Mesodermal cell (in vitro differentiated cells): ENCODE data around the gene CCDC91.

Source experiments
- H3K27ac ChIP-seq: 2 replicates; pipeline ENCODE4 v1.7.0; 2013; ENCODE audit warnings: mild to moderate bottlenecking, low read depth, low read length, moderate library complexity; ENCODE audit not compliant: severe bottlenecking
- H3K36me3 ChIP-seq: 2 replicates; pipeline ENCODE4 v1.7.1; 2013; ENCODE audit warnings: mild to moderate bottlenecking, low read length, moderate library complexity; ENCODE audit not compliant: control insufficient read depth, insufficient read depth
- H3K4me1 ChIP-seq: one replicate; pipeline ENCODE4 v1.7.1; 2013; ENCODE audit warnings: mild to moderate bottlenecking, low read length; ENCODE audit not compliant: insufficient read depth, control insufficient read depth, poor library complexity, severe bottlenecking
- H3K4me3 ChIP-seq: 2 replicates; pipeline ENCODE4 v1.7.0; 2013; ENCODE audit warnings: low read length, control low read depth, mild to moderate bottlenecking; ENCODE audit not compliant: insufficient read depth, poor library complexity, severe bottlenecking; ENCODE audit errors: extremely low read depth
- H3K9me3 ChIP-seq: 2 replicates; pipeline ENCODE4 v1.7.1; 2013; ENCODE audit warnings: mild to moderate bottlenecking, low read length, moderate library complexity; ENCODE audit not compliant: control insufficient read depth
- WGBS, 2 experiments: methylation state at CpG; one replicate each; pipeline ENCODE4 v1.1.5; 2013; ENCODE audit warnings: missing lambda C conversion rate in 2 of 2; ENCODE audit not compliant: insufficient coverage in 2 of 2; 5-methylcytosine and 5-hydroxymethylcytosine counted together

The CCDC91 gene

DNA sequence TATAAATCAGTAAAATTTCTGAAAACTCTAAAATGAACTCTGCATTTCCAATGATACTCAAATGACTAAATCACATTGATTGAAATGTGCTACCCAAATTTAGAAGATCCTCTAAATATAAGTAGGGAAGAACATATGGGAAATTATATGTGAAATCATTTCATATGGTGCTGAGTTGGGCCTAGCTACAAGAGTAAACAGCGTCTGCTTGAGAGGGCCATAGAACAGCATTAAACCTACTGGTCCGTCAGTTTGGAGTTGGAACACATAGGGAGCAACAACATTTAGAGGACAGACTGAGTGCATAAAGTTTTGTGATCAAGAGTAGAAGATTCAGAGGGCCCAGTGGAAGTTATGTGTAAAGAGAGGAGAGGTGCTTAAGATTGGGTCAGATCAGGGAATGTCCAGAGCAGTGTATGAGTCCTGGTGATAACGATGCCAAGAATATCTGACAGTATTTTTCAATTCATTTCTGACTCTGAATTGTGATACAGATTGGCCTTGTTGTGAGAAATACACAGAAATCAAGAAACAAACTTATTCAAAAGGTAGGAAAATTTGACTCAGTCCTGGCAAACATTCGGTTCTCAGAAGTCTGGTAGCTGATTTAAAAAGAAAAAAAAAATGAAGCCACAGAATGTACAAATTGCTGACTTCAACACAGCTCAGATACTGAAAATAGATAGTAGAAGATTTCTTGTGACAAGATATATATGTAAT is 362.2 kb downstream of the CCDC91 start:
- no peak overlapping the region for H3K4me3 ChIP-seq
- peaks cover 8% of the 10 kb centered on the region for H3K4me1 ChIP-seq
- H3K9me3 ChIP-seq, result no peaks in the 10 kb centered on the region
- no peak overlapping the region for H3K27ac ChIP-seq
- 92% methylated on average over 3 of the region's 4 CpGs for WGBS, 2 experiments
- H3K36me3 ChIP-seq, result no peaks in the 10 kb centered on the region

DNA sequence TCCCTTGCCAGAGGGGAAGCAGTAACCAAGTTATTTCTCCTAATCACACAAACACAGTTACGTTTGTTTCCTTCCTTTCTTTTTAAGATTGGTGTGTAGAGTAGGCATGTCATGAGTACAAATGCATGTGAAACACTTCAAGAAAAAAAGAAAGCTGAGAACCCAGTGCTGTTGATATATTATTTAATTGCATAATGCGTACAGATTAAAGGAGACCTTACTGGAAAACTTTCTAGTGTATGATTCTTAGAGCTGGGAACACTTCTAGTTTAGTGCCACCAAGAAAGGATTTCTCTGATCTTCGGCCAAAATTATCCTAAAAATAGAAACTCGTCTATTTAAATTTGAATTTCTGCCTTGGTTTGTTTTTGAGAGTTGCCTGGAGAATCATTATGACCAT is 365.5 kb downstream of the CCDC91 start:
- Histone ChIP-seq H3K4me1 (peaks cover under 1% of the 10 kb centered on the region), H3K9me3 (no peaks in the 10 kb centered on the region), H3K36me3 (no peaks in the 10 kb centered on the region), H3K27ac (no peak overlapping the region), H3K4me3 (no peak overlapping the region)
- WGBS, 2 experiments, result 83 to 90% methylated on average over 1 to 3 of the region's 4 CpGs

DNA sequence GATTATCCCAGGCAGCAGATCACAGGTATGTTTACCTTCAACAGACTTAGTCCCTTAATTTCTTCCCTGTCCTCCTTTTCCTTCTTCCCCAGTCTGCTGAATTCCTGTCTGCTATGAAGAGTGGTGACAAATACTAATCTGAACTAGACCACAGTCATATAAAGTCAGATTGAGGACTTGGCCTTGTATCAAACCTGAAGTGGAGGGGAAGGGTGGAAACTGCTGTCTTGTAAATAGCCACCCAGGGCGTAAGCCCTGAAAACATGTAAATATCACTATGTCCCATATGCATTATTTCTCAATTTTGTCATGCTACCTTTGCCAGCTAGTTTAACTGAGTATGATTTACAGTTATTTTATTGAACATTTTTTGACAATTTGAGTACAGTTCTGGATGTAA is 368.0 kb downstream of the CCDC91 start:
- Histone ChIP-seq H3K36me3 (no peaks in the 10 kb centered on the region), H3K9me3 (no peaks in the 10 kb centered on the region), H3K4me3 (no peak overlapping the region), H3K4me1 (no peaks in the 10 kb centered on the region), H3K27ac (no peak overlapping the region)
- WGBS, 2 experiments, result no CpG with 5 or more reads among the region's 1 CpG

DNA sequence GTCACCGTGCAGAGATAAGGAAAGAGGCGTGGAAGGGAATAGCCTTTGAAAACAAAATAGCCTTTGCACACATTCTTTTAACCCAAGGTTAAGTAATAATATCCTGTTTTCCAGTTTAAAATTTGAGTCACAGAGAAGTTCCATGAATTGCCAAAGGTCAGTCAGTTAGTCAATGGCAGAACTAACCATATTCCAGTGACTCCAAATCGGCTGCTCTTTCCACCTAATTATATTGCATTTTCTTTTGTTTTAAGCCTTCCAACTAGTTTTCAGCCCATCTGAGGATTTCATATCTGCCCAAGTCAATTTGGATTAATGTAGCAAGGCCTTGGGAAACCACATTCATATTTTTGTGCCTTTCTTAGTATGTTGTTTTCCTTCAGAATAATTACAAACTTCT is 373.0 kb downstream of the CCDC91 start:
- Histone ChIP-seq H3K27ac (no peak overlapping the region), H3K4me3 (no peak overlapping the region), H3K4me1 (no peaks in the 10 kb centered on the region), H3K9me3 (no peaks in the 10 kb centered on the region), H3K36me3 (no peaks in the 10 kb centered on the region)
- WGBS, 2 experiments, result 83 to 100% methylated on average over 1 of the region's 3 CpGs

DNA sequence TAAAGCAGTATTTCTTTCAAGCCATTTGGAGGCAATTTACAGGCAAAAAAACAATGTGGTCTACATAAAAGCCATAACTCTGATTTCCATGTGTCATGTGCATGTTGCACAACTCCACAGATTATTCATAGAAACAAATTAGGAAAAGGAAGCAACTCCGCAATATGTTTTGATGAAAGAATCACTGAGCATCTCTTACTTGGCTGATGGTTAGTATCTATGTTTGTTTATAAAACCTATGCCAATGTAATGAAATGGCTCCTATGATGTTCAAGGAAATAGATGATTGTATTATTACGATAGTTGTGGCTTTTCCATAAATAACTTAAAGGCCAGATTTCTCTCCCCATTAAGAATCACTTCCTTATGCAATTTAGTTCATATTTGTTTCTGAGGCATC is 373.7 kb downstream of the CCDC91 start:
- Histone ChIP-seq H3K9me3 (no peaks in the 10 kb centered on the region), H3K36me3 (no peaks in the 10 kb centered on the region), H3K4me1 (no peaks in the 10 kb centered on the region), H3K4me3 (no peak overlapping the region), H3K27ac (no peak overlapping the region)
- 100% methylated on average over 1 of the region's 2 CpGs; no CpG with 5 or more reads in 1 of the 2 experiments for WGBS, 2 experiments

DNA sequence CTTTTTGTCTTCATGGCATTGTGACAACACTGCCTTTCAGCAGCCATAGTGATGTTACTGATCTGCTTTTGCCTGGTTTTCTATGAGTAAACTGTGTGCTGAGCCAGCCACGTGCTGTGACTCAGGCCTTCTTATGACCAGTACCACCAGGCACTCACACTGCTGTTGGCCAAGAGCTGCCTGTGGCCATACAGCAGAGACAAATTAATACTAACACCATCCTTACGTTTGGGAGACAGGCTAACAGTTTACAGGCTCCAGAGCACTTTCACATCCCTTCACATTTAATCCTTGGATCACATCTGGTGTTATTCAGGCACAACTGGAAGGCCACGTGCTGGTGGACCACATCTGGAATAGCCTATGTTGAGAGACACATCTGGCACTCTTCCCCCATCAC is 377.9 kb downstream of the CCDC91 start:
- H3K27ac ChIP-seq, result no peak overlapping the region
- H3K4me3 ChIP-seq, result no peak overlapping the region
- H3K9me3 ChIP-seq, result no peaks in the 10 kb centered on the region
- H3K36me3 ChIP-seq, result no peaks in the 10 kb centered on the region
- no peaks in the 10 kb centered on the region for H3K4me1 ChIP-seq
- WGBS, 2 experiments, result 83 to 100% methylated on average over 2 to 3 of the region's 3 CpGs

DNA sequence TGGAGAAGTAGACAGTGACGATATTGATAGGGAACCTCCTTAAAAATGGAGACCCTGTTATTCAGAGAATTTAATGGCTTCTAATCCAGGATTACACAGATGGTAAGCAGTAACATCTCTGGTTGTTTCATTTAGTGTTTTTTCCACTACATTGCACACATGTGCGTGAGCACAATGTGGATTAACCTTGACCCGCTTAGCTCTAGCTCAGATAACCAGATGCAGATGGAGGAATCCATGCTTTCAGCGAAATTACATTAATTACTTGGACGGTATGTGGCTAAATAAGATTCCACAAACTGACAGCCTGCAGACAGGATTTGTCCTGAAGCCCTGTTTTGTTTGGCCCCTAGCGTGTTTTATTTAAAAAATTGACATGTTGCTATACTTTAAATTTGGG is 378.4 kb downstream of the CCDC91 start:
- Histone ChIP-seq H3K36me3 (no peaks in the 10 kb centered on the region), H3K27ac (no peak overlapping the region), H3K4me1 (no peaks in the 10 kb centered on the region), H3K9me3 (no peaks in the 10 kb centered on the region), H3K4me3 (no peak overlapping the region)
- WGBS, 2 experiments, result 90 to 91% methylated on average over 3 to 5 of the region's 6 CpGs

DNA sequence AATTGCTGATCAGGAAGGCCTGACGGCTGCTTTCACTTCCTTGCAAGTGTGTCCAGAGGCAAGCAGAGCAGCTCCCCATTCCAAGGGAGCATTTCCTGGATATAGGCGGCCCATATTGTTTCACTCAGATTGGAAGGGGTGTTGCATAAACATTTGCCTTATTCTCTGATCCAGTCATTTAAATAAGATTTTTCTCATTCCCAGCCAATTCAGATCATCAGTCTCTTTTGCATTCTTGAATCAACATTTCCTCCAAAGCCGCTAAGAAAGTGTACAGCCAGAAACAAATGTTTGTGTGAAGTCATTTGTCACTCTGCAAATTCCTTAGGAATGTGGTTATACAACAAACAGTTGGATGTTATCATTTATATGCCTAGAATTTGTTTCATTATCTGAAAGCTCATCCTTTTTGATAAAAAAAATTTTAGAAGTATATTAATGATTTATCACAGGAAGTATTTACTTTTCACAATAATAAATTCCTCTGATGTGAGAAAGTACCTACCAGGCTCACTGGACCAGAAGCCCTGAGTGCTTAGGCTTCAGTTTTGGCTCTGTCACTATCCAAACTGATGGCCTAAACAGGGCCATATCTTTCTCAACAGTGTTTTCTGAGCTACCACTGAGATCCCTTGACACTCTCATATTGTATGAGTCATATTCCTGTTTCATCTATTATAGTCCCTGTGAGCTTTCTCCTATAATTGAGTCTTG is 379.6 kb downstream of the CCDC91 start:
- Histone ChIP-seq H3K27ac (no peak overlapping the region), H3K36me3 (no peaks in the 10 kb centered on the region), H3K4me3 (no peak overlapping the region), H3K9me3 (no peaks in the 10 kb centered on the region), H3K4me1 (no peaks in the 10 kb centered on the region)
- WGBS, 2 experiments, result 75 to 88% methylated on average over 1 to 2 of the region's 3 CpGs

DNA sequence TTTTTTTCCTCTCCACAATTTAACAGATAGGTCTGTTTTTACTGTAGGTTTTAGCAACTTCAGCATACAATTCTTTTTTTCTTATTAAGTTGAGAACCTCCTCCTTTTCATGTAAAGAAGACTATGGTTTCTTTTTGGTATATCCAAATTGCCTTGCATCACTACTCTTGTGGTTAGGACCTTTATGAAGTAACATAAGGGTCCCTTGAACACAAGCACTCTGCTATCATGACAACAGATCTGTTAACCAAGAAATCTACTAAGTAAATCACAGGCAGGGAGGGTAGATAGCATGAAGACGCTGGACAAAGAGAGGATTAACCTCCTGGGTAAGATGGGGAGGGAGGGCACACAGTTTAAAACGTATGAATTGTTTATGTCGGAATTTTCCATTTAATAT is 380.6 kb downstream of the CCDC91 start:
- 93 to 100% methylated on average over 1 to 3 of the region's 3 CpGs for WGBS, 2 experiments
- H3K27ac ChIP-seq, result no peak overlapping the region
- no peak overlapping the region for H3K4me3 ChIP-seq
- H3K36me3 ChIP-seq, result no peaks in the 10 kb centered on the region
- no peaks in the 10 kb centered on the region for H3K9me3 ChIP-seq
- H3K4me1 ChIP-seq, result no peaks in the 10 kb centered on the region

DNA sequence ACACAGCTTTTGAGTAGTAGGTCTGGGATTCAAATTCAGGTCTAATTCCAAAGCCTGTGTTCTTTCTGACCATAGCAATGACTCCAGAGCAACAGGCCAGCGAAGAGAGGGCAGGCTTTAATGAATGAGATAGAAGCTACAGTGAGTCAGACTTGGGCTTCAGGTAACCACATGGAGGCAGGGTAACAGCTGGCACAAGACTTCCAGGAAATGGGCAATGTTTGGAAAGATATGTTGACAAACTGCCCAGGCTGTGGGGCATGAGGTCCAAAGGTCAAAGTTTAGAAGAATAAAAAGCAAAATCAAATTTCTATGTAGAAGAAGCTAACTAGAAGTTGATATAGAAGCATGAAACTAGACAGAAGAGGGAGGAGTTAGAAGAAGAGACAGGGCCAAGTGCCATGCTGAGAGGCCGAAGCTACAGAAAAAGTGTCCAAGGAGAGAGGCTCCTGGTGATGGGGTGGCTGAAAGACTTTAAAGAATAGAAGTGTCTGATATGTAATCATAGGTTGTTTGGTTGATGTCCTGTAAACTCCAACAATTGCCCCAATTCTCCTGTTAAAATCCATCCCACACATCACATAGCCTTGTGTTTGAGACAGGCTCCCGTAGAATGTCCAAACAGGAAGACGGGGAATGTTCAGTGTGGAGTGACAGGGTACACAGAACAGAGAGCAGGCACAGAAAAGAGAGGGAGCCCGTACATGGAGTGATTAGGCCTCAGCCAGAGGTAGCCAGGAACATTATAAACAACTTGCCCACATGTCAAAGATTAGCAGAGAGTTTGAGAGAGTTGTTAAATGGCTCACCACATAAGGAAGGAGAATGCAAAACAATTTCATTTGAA is 384.7 kb downstream of the CCDC91 start:
- H3K4me1 ChIP-seq, result no peaks in the 10 kb centered on the region
- no peaks in the 10 kb centered on the region for H3K9me3 ChIP-seq
- no peaks in the 10 kb centered on the region for H3K36me3 ChIP-seq
- no peak overlapping the region for H3K4me3 ChIP-seq
- no peak overlapping the region for H3K27ac ChIP-seq
- 94 to 100% methylated on average over 1 to 2 of the region's 5 CpGs for WGBS, 2 experiments
